Stimulated activated CD8-positive, alpha-beta memory T cell treated with anti-CD3 and anti-CD28 coated beads, Interleukin-12 subunit alpha, Interleukin-12 subunit beta, amount 100 ng/mL, for 4 hours (primary cell): ENCODE results near the gene ZFHX3.

Experiments used
- DNase-seq: peaks from one replicate; pipeline ENCODE4 v3.0.0-alpha.2; 2020; ENCODE audit warnings: low read depth

The ZFHX3 gene

DNA sequence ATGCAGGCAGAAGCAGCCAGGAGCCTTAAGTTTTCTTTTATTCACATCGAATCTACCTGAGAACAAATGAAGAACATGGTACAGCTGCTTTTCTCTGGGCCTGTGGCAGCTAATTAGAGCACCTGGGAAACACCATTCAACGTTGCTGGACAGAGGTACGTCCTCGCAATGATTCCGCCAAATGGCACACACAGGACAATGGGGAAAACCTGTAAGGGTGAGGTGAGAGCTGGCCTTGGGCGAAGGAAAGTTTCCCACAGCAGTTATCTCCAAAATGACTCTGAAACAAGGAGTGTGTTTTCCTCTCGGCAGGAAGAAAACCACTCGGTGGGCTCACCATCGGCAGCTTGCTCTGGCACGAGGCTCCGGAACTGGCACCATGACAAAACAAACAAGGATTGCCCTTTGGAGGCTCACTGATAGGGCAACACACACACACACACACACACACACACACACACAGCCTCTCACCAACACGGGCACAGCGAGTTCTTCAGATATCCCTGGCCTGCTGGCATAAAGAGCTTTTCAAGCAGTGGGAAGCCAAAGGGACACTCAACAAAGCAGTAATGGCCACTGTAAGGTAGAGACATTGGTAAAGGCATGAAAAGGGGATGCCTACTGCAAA, 73.7 kb downstream of the ZFHX3 start:
- no peak for DNase-seq

DNA sequence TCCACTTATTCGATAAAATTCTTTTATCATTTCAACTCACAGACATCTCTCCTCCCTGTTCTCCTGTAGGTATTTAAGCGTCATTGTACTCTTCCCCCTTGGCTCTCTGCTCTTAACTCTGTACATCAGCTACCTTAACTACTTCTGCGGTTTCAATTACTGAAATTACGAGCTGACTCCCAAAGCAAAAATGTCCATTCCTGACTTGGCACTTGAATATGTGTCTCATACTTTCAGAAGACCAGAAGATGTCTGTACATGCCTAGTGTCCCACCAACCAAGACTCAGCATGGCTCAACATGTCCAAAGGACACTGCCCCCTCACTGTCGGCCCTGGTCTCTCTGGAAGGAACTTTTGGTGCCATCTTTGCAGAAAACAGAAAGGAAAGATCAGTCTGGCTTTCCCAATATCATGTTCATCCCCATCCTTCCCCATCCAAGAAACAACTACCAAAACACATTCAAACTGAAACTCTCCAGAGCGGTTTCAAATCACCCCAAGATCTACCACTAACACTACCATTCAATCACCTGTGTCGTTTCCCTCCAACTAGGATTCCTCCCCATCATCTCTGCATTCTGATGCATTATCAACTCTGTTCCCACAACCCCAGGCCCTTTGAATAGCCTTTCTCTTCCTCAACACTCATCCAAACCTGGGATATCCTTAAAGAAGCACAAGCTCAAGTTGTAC, 74.9 kb downstream of the ZFHX3 start:
- DNase-seq = no peak

DNA sequence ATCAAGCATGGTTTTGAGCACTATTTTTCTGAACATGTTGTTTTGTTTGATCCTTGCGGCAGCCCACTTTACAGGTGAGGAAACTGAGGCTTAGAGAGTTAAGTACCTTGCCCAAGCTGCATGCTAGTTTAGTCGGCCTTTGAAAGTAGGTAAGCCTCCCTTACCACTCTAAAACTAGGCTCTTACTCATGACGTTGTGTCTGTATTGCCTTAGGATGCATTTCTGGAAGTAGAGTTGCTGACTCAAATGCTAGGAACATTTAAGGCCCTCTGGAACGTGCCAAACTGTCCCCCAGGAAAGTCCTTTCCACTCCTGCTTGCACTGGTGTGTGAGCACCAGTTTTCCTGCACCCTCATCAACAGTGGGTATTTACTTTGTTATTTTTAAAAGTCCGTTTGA, 76.6 kb downstream of the ZFHX3 start:
- no peak for DNase-seq

DNA sequence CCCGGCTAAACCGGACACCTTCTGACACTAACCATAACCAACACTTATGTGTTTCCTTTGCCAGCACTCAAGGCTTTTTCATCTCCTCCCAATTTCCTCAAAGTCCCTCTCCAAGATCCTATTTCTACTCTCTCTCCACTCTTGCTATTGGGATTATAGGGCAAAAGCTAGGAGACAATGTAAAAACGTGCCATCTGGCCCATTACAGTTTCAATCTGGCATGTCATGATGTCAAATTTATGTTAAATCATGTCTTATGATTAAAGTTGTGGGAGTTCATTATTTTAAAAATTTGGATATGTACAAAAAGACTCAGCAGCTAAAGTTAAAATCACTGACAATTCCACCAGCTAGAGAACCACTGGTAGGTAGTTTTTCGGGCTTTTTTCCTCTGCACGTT, 77.3 kb downstream of the ZFHX3 start:
- no peak for DNase-seq

DNA sequence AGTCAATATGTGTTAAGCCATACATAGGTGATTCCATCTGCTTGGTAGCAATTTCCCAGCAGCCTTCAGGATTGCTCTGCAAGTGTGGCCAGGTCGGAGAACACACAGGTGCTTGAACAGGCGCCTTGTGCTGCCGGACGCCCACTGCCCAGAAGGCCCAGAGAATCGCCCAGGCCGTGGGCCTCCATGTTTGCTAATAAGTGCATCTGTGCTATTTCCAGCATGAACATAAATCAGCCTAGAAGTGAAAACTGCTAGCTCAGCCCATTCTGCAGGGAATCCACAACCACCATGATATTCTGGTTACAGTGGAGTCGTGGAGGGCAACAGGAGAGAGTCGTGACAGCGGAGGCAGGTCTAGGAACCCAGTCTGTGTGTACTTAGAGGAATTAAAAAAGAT, 78.1 kb downstream of the ZFHX3 start:
- no peak for DNase-seq

DNA sequence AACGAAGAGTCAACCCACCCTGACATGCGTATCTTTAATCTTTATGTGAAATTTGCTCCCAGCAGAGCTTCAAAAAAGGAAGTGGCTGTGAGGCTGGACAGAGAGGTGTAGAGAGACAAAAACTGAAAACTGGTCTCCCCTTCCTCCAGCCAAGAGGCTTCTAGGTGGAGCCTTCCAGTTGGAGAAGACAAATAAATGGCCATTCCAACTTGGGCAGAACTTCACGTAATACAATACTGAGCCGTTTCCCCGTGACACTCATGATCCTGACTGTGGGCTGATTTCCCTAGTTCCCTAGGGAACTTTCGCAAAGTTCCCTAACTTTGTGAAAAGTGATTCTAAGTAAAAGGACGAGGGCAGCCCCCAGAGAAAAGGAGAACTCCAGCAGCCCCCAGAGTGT, 78.8 kb downstream of the ZFHX3 start:
- no peak for DNase-seq

DNA sequence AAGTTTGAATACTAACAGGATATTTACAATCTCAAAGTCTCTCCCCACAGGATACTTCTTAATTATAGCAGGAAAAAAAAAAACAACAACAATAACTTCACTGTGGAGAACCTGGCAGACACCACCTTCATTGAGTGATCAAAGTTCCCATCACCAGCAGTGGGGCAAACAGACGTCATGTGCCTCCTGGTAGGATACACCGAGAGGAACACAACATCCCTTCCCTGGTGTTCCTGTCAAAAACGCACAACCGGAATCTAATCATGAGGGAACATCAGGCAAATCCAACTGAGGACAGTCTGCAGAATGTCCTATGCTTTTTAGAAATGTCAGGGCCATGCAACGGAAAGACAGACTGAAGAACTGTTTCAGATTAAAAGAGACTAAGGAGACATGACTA, 80.0 kb downstream of the ZFHX3 start:
- no peak for DNase-seq

DNA sequence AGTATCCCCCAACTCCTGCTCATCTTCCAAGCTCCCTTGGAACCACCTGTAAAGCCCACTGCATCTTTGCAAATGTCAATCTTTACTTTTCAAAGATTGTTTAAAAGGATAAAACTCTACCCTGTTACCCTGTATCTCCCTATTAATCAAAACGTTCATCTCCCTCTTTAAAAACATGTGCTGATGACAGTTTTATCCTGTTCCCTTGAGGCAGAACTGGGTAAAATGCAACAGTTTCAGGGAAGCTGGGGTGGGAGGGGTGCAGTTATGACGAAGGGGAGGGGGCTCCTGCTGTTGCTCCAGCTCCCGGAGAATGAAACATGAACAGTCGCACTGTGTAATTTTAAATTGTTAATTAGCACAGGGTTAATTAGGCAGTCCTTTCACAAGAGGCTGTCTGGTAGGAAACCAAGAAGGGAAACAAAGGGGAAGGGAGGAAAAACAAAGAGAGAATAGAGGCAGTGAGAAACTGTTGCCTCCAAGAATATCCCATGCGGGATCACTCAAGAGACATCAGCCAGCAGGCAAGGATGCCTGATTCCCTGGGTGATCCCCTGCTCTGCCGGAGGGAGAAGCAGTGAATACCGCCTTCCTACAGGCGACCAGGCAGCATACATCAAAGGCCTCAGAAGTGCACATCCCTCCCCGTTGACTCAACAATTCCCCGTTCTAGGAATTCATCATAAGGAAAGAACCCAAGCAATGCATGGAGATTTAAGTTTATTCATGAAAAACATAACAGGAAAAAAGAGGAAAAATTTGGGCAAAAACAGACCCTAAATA, 84.2 kb downstream of the ZFHX3 start:
- no peak for DNase-seq

DNA sequence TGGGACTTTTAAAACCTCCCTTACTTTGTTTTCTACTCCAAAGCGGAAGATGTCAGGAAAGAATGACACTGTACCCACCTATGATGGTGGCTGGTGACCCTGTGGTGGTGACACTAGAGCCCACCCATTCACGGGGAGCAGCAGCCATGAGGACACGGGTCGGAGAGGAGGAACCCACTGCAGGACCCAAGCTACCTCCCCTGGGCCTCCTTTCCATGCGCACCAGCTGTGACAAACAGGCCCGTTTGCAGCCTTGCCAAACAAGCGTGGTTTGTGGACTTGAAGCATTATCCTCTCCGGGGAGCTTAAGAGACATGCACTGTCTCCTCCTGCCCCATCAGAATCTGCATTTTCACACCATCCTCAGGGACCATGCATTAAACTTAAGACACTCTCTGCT, 85.6 kb downstream of the ZFHX3 start:
- DNase-seq = no peak

DNA sequence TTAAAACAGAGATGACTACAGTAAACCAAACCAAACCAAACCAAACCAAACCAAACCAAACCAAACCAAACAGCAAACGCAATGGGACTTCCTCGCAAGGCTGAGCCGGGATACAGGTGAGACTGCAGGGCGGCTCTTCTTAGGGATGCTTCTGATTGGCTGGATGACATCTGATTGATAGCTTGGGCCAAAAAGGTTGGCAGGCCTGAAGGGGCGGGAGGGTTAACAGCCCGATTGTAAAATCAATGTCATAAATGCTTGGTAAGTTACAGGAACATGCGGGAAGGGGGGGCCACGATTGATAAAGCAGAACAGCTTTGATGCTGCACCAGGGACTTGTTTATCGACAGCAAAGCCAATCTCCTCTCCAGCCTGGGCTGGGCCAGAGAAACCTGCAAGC, 86.1 kb downstream of the ZFHX3 start:
- DNase-seq = no peak

DNA sequence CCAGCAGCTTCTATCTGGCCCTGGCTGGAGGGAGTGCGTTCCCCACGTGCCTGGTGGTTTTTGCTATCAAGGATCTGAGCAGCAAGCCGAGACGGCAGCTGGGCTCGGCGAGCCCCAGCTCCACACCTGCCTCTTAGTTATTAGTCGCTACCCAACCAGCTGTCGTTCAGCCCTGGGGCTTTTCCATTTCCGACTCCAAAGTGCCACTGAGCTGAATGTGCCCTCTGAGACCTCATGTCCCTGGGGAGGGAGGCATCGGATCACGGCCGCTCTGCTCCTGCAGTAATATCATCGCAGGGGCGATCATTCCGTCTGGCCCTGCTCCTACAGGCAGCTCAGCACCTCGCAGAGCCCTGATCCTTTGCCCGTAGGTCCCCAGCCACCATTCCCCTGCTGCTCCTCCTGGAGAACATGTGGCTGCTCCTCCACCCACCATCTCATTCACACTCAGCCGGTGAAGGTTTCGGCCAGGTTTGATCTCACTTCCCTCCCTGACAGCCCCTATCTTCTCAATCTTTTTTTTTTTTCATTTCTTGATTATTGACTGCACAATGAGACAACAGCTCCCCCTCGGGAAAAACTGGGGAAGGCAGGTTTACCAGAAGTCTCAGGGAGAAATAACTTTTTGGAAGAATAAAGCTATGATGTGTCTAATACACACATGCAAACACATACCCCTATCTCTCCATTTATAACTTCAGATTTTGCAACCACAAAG, 86.7 kb downstream of the ZFHX3 start:
- no peak for DNase-seq

DNA sequence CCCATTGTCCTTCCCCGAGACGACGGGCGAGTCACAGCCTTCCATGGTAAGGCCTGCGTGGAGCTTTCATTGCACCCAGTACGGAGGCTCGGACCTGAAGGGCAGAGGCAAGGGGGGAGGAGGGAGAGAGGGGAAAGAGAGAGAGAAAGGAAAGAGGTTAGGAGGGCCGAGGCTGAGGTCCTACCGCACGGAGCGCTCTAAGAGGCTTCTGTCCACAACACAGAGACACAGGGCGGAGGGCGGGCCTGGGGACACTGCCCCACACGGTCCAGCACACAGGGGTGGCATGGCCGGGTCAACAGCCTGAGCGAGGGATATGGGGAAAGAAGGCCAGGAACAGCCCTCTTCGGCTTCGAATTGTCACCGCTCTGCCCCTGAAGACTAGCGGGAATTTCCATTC, 87.8 kb downstream of the ZFHX3 start:
- no peak for DNase-seq

DNA sequence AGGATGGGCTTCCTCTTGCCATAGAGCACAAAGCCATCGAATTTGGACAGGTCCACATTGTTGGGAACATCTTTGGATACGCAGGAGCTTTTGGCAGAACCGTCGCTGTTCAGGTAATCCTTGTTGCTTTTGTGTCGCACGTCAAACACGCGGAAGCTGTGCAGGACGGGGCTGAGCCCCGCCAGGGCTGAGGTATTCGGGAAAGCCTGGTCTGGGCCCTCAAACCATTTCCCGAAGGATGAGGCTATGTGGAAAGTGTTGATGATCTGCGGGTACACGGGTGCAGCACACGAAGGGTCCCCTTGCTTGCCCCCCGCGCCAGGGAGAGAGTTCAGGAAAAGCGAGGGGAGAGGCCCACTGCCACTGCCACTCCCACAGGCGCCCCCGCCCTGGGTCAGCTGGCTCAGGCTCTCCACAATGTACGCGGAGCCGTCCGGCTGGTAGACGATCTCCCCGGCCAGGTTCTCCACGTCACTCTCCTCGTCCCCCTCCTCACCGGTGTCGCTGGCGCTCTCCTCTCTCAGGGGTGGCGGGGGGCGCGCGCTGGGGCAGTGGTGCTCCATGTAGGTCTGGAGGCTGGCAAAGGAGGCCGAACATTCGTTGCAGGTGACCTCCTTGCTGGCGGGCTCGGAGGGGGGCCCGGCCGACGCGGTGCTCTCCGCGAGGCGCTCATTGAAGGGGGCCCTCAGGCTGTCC, 88.5 kb downstream of the ZFHX3 start:
- DNase-seq = no peak

DNA sequence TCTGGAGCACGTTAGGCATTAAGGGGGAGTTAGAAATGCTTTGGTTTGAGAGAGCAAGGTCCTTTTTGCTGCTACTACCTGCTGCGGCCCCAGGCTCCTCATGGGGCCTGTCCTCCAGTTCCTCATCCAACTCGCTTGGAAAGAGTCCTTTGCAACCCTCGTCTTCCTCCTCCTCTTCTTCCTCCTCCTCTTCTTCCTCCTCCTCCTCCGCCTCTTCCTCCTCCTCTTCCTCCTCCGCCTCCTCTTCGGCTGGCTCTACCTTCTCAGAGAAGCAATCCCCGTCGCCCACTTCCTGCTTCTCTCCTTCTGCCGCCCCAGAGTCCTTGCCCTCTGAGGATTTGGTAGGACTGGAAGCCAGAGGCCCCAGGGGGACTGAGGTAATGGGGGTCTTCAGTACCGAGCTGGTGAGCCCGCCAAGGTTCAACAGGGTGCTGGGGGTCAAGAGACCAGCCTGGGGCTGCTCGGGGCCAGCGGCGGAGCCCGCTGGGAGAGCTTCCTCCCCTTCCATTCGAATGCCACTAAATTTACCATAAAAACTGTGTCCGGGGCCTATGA, 89.3 kb downstream of the ZFHX3 start:
- DNase-seq = no peak

DNA sequence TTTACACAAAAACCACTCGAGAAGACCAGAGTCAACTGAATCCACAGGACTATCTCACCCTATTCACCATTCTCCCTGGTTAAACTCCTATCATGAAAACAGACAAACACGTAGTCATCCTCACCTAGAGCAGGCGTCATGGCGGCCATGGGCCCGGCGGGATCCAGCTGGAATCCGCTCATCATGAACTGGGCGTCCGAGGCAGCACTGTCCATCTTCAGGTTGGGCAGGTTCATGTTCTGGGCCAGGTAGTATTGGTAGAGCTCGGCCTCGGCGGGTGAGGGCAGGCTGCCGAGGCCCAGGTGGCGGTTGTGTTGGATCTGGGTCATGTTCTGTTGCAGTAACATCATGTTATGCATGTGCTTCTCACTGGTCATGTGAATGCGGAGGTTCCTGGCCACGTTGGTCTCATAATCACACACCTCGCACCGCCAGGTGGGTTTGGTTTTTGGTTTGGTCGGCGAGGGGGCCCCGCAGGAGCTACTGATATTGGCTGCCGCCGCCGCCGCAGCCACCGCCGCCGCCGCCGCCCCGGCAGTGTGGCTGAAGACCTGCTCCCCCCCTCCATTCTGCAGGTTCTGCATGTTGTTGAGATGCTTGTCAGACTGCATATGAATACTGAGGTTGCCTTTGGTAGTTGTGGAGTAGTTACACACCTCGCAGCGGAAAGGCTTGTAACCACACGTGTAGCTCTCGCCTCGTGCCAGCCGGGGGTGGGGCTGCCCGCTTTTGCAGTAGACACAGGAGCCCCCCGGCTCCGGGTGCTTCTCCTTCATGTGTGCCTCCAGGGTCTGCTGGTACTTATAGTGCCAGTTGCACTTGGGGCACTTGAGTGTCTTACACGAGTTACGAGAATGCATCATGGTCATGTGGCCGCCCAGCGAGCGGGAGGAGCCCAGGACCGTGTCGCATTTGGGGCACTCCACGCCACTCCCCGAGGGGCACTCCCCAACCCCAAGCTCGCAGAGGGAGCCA, 90.3 kb downstream of the ZFHX3 start:
- no peak for DNase-seq

DNA sequence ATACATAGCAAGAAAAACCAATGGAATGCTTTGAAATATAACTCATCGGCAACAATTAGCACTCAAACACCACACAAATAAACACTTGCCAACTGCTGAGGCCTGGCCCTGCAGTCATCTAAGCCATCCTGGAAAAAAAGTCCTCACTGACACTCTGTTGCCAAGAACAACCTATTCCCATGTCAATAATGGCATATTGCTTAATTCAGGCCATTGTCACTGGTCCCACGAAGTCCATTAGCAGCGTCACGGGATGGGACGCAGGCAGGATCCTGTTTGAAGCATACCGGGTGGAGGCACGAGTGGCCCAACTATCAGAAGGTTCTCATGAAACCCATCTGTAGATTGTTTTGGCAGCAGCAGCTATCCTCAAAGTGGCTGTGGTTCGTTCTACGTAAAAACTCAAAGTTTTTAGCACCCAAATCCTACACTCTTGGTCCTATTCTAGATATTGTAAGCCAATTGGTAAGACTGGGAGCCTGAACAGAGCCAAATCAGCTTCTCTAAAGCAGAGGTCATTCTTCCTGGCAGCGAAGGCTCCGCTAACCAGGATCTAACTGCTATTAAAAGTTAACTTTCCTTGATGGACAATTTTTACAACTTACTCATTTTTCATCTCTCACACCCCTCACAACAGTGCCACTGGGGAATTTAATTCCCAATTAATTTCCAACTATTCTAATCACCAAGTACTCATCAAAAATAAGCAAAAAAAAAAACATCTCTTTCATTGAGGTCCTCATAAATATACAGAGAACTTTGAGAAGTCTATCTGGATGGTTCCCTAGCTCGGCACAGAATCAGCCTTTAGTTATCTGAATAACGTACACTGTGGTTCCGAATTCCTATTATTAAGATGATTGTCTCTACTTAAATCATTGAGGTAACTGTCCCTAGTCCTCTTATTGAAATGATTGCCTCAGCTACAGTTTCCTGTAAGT, 91.5 kb downstream of the ZFHX3 start:
- DNase-seq = no peak

DNA sequence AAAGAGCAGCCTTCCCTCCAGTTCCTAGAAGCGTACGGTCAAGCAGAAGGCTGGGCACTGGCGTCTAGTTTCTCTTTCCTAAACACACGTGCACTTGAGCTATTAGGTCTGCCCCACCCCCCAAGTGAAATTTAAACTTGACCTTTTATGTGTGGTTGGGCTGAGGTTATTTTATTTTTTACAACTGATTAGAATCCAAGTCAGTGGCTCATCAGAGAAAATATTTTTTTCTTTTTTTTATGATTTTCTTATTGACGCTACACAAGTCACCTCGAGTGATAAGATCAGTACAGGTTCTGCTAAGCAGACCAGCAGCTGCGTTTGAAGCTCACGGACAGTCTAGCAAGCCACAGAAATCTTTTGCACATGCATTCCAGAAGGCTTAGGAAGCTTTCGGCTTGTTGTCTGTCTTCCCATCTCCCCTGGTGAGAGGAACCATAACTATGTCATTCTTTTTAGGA, 95.1 kb downstream of the ZFHX3 start:
- DNase-seq = no peak

DNA sequence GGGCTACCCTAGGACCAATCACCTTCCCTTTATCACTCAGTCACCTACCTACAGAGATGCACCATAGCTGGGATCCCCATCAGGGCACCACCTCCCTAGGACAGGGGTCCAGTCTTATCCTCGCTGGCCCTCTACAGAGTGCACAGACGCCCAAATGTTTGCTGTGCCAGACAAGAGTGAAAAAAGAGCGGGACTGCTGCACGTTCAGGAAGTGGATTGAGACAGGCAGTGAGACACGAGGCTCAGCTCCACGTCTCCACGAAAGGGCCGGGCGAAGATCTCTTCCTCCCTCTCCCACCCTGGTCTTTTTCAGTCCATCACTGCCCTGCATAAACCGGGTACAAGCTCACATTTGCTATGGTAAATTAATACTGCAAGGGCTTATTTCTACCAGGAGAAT, 95.5 kb downstream of the ZFHX3 start:
- DNase-seq = no peak

DNA sequence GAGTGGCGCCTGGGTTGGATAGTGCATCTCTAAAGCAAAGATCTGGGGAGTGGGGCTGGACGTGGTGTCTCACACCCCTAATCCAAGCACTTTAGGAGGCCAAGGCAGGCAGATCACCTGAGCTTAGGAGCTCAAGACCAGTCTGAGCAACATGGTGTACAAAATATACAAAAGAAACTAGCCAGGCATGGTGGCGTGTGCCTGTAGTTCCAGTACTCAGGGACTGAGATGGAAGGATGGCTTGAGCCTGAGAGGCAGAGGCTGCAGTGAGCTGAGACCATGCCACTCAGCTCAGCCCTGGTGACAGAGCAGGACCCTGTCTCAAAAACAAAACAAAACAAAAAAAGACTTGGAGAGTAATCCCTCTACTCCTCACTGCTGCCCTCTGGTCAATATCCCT, 96.0 kb downstream of the ZFHX3 start:
- no peak for DNase-seq
